Spinal cord (tissue), 10 donors: ENCODE data around the gene ZMPSTE24. TPM values are rescaled to one million over a fixed set of nuclear protein-coding genes. Genes with fewer than 3 reads are reported as not detected.

Source experiments
- DNase-seq, 6 donors: peaks; one replicate each; pipeline versions ENCODE4 v3.0.0 to v3.0.0-alpha.2; 2013 to 2015; ENCODE audit warnings: low spot score in 6 of 6, low read depth in 4 of 6
- H3K27ac ChIP-seq: one replicate; pipeline ENCODE4 v1.5.1; 2013; ENCODE audit warnings: low read depth, low read length, control low read depth
- H3K27me3 ChIP-seq: one replicate; pipeline ENCODE4 v1.6.1; 2013; ENCODE audit warnings: low read length; ENCODE audit not compliant: control insufficient read depth, insufficient read depth
- H3K36me3 ChIP-seq: one replicate; pipeline ENCODE4 v1.6.1; 2013; ENCODE audit warnings: low read length; ENCODE audit not compliant: control insufficient read depth, insufficient read depth
- H3K4me1 ChIP-seq: one replicate; pipeline ENCODE4 v1.6.1; 2013; ENCODE audit warnings: low read length; ENCODE audit not compliant: control insufficient read depth, insufficient read depth
- H3K4me3 ChIP-seq: one replicate; pipeline ENCODE4 v1.5.1; 2013; ENCODE audit warnings: low read depth, low read length, control low read depth
- H3K9me3 ChIP-seq: one replicate; pipeline ENCODE4 v1.6.1; 2013; ENCODE audit warnings: low read length; ENCODE audit not compliant: control insufficient read depth, insufficient read depth
- WGBS: methylation state at CpG from one replicate; pipeline ENCODE4 v1.1.5; 2013; ENCODE audit warnings: missing lambda C conversion rate; ENCODE audit not compliant: insufficient coverage; 5-methylcytosine and 5-hydroxymethylcytosine counted together
- polyA plus RNA-seq, 2 donors: library from polyadenylated mRNA; unstranded; fragments of 120-200 nt; gene quantifications; one replicate each; pipeline ENCODE4 v1.2.1, GENCODE V29; 2013; ENCODE audit not compliant: insufficient read length in 2 of 2
- total RNA-seq, 2 donors: library from RNA; depleted of rRNA in 1 of 2; stranded (reverse); fragments of 120-200 nt in 1 of 2; fragments of >200 nt in 1 of 2; gene quantifications; one replicate each; pipeline versions ENCODE4 v1.2.3 to v1.2.4, GENCODE V29; 2013 to 2014
- donor health status: healthy.

The ZMPSTE24 gene
- total and polyA plus RNA-seq, 4 donors, result 38.9 to 70.9 (median 42.5) TPM

- no peak overlapping the region for H3K27ac ChIP-seq
- H3K4me3 ChIP-seq, result no peak overlapping the region
- H3K27me3 ChIP-seq, result no peaks in the 10 kb centered on the region
- DNase-seq, result no peak
- H3K9me3 ChIP-seq, result no peaks in the 10 kb centered on the region
- H3K4me1 ChIP-seq, result peaks cover 16% of the 10 kb centered on the region
- H3K36me3 ChIP-seq, result peaks cover 4% of the 10 kb centered on the region
These were observed 2.8 kb upstream of the ZMPSTE24 start for GRCh38 chr1:40255231-40255630.

GRCh38 chr1:40256401-40257084 is 1.5 kb upstream of the ZMPSTE24 start:
- no peak for DNase-seq
- Histone ChIP-seq H3K4me1 (peaks cover 16% of the 10 kb centered on the region), H3K36me3 (peaks cover 12% of the 10 kb centered on the region), H3K27ac (no peak overlapping the region), H3K27me3 (no peaks in the 10 kb centered on the region), H3K4me3 (peak overlapping the region; percentile 96), H3K9me3 (no peaks in the 10 kb centered on the region)
- no CpG with 5 or more reads among the region's 6 CpGs for WGBS

GRCh38 chr1:40257313-40257687 is 736 bp upstream of the ZMPSTE24 start:
- Histone ChIP-seq H3K4me1 (peaks cover 16% of the 10 kb centered on the region), H3K36me3 (peaks cover 15% of the 10 kb centered on the region), H3K27me3 (no peaks in the 10 kb centered on the region), H3K9me3 (no peaks in the 10 kb centered on the region), H3K27ac (peak overlapping the region; percentile 98), H3K4me3 (peak overlapping the region; percentile 96)
- WGBS, result 0% methylated on average over 14 of the region's 16 CpGs
- no peak for DNase-seq

GRCh38 chr1:40258445-40258769 is 371 bp downstream of the ZMPSTE24 start:
- H3K4me1 ChIP-seq, result peaks cover 16% of the 10 kb centered on the region
- WGBS, result 1% methylated on average over 10 of the region's 10 CpGs

GRCh38 chr1:40264354-40264781 is 6.3 kb downstream of the ZMPSTE24 start:
- no peak overlapping the region for H3K27ac ChIP-seq
- WGBS, result 100% methylated on average over 1 of the region's 3 CpGs
- no peak overlapping the region for H3K4me3 ChIP-seq
- peaks cover 34% of the 10 kb centered on the region for H3K36me3 ChIP-seq
- no peaks in the 10 kb centered on the region for H3K27me3 ChIP-seq
- H3K4me1 ChIP-seq, result peaks cover 4% of the 10 kb centered on the region
- no peaks in the 10 kb centered on the region for H3K9me3 ChIP-seq
- DNase-seq, result no peak

More at GRCh38 chr1:40258445-40258769, 371 bp downstream of the ZMPSTE24 start:
- Histone ChIP-seq H3K4me3 (peak overlapping the region; percentile 96), H3K27ac (peak overlapping the region; percentile 98), H3K9me3 (no peaks in the 10 kb centered on the region), H3K27me3 (no peaks in the 10 kb centered on the region), H3K36me3 (peaks cover 15% of the 10 kb centered on the region)
- DNase-seq, result peak in 1 of 6 donors; percentile 2

- no peaks in the 10 kb centered on the region for H3K4me1 ChIP-seq
- peaks cover 33% of the 10 kb centered on the region for H3K36me3 ChIP-seq
- H3K27me3 ChIP-seq, result no peaks in the 10 kb centered on the region
- H3K4me3 ChIP-seq, result no peak overlapping the region
- H3K27ac ChIP-seq, result no peak overlapping the region
- no peaks in the 10 kb centered on the region for H3K9me3 ChIP-seq
- no peak for DNase-seq
These were observed 7.3 kb downstream of the ZMPSTE24 start for GRCh38 chr1:40265298-40265697.

GRCh38 chr1:40265919-40266318 is 7.9 kb downstream of the ZMPSTE24 start:
- no peak for DNase-seq
- Histone ChIP-seq H3K9me3 (no peaks in the 10 kb centered on the region), H3K27me3 (no peaks in the 10 kb centered on the region), H3K4me3 (no peak overlapping the region), H3K36me3 (peaks cover 35% of the 10 kb centered on the region), H3K4me1 (no peaks in the 10 kb centered on the region), H3K27ac (no peak overlapping the region)

GRCh38 chr1:40266786-40267535 is 8.9 kb downstream of the ZMPSTE24 start:
- H3K9me3 ChIP-seq, result no peaks in the 10 kb centered on the region
- no peak overlapping the region for H3K27ac ChIP-seq
- no peak overlapping the region for H3K4me3 ChIP-seq
- 85% methylated on average over 4 of the region's 6 CpGs for WGBS
- DNase-seq, result no peak
- H3K36me3 ChIP-seq, result peaks cover 26% of the 10 kb centered on the region
- no peaks in the 10 kb centered on the region for H3K4me1 ChIP-seq
- H3K27me3 ChIP-seq, result no peaks in the 10 kb centered on the region

- WGBS, result 94% methylated on average over 2 of the region's 2 CpGs
- no peak overlapping the region for H3K4me3 ChIP-seq
- H3K27ac ChIP-seq, result no peak overlapping the region
- peak in 1 of 6 donors; percentile 5 for DNase-seq
- H3K9me3 ChIP-seq, result no peaks in the 10 kb centered on the region
- H3K36me3 ChIP-seq, result peaks cover 27% of the 10 kb centered on the region
- no peaks in the 10 kb centered on the region for H3K4me1 ChIP-seq
- no peaks in the 10 kb centered on the region for H3K27me3 ChIP-seq
These were observed 9.7 kb downstream of the ZMPSTE24 start for GRCh38 chr1:40267767-40268187.

GRCh38 chr1:40268211-40268610 is 10.2 kb downstream of the ZMPSTE24 start:
- DNase-seq, result no peak
- H3K27me3 ChIP-seq, result no peaks in the 10 kb centered on the region
- H3K36me3 ChIP-seq, result peaks cover 31% of the 10 kb centered on the region
- no peaks in the 10 kb centered on the region for H3K4me1 ChIP-seq
- no peaks in the 10 kb centered on the region for H3K9me3 ChIP-seq
- H3K27ac ChIP-seq, result no peak overlapping the region
- no peak overlapping the region for H3K4me3 ChIP-seq
